H1 (cell line): ENCODE data around the gene JUN. TPM values are rescaled to one million over a fixed set of nuclear protein-coding genes. Genes with fewer than 3 reads are reported as not detected.

Experiments
- CBX5 ChIP-seq: fragments of 300-800, 300-1000 bp; sonication (generic); IDR thresholded peaks from 2 replicates; pipeline ENCODE4 v1.7.1; 2016; ENCODE audit warnings: antibody characterized with exemption, low read length, low read depth
- CHD7 ChIP-seq: fragments of 300-600 bp; sonication (generic); IDR thresholded peaks from 2 replicates; pipeline ENCODE4 v1.7.1; 2012; ENCODE audit warnings: low read length, moderate library complexity, mild to moderate bottlenecking, inconsistent platforms; ENCODE audit not compliant: insufficient replicate concordance
- E2F6 ChIP-seq: IDR thresholded peaks from 2 replicates; pipeline ENCODE4 v1.6.1; 2012; ENCODE audit warnings: inconsistent platforms
- JUN ChIP-seq: IDR thresholded peaks from 2 replicates; pipeline ENCODE4 v1.6.1; 2011; ENCODE audit warnings: low read depth, mild to moderate bottlenecking, improper control_type of control experiment, low read length
- KDM1A ChIP-seq: fragments of 200-600, 300-600 bp; sonication (generic); IDR thresholded peaks from 2 replicates; pipeline ENCODE4 v1.7.1; 2016; ENCODE audit warnings: mild to moderate bottlenecking, low read length, borderline replicate concordance
- SRF ChIP-seq: IDR thresholded peaks from 2 replicates; pipeline ENCODE4 v1.6.1; 2011; ENCODE audit warnings: mild to moderate bottlenecking, low read depth, low read length, moderate library complexity
- TAF1 ChIP-seq: IDR thresholded peaks from 2 replicates; pipeline ENCODE4 v1.6.1; 2011; ENCODE audit warnings: mild to moderate bottlenecking, low read depth, low read length
- USF2 ChIP-seq: IDR thresholded peaks from 2 replicates; pipeline ENCODE4 v1.6.1; 2011; ENCODE audit warnings: low read length, improper control_type of control experiment
- polyA plus RNA-seq, 7 experiments: library from polyadenylated mRNA; depleted of rRNA in 3 of 7; stranded (reverse) in 5 of 7; unstranded in 2 of 7; fragments of >200 nt in 5 of 7; fragments of 200-250 nt in 2 of 7; gene quantifications; 1 replicate in 5 of 7; 2 replicates in 1 of 7; 4 replicates in 1 of 7; pipeline versions ENCODE4 v1.2.1 to v1.2.3, GENCODE V29; 2011 to 2013; ENCODE audit warnings: missing spikeins in 2 of 7, mixed read lengths in 2 of 7
- total RNA-seq: library from RNA; stranded (reverse); fragmentation: NEBNext Ultra II Directional; extraction: Animal tissue kit (Norgen Biotek cat#: 25700); gene quantifications from 2 replicates; pipeline ENCODE4 v1.2.1, GENCODE V29; 2021

The JUN gene
- total and polyA plus RNA-seq, 2 of the 8 experiments (the other 6 are each of a cell fraction or from before 2014, with no cell fraction given), result 4.4 to 10.9 TPM

- TF ChIP-seq E2F6 (no peak; the same call in 1 of the 2 replicates), TAF1 (peak; percentile 99), CBX5 (no peak), CHD7 (no peak), SRF (no peak), KDM1A (no peak), USF2 (no peak), JUN (peak; percentile 92)
These were observed at the start of gene JUN (continued) for GRCh38 chr1:58783993-58784757.
